Activated effector memory CD4-positive, alpha-beta T cell treated with Interleukin-2 at 50 U/mL for 16 hours (primary cell): ENCODE data around the gene TMEM222.
A peak's percentile ranks its signal among the peaks of the same experiment; 100 is the strongest.
"Not testable (repeated sequence)": the region's sequence is repeated elsewhere in the genome, so short reads cannot be mapped to it uniquely, and the experiment has no call there.

ENCODE experiments used
- DNase-seq: peaks from one replicate; pipeline ENCODE4 v3.0.0-alpha.2; 2020

TMEM222 gene, protein sequence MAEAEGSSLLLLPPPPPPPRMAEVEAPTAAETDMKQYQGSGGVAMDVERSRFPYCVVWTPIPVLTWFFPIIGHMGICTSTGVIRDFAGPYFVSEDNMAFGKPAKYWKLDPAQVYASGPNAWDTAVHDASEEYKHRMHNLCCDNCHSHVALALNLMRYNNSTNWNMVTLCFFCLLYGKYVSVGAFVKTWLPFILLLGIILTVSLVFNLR

DNA sequence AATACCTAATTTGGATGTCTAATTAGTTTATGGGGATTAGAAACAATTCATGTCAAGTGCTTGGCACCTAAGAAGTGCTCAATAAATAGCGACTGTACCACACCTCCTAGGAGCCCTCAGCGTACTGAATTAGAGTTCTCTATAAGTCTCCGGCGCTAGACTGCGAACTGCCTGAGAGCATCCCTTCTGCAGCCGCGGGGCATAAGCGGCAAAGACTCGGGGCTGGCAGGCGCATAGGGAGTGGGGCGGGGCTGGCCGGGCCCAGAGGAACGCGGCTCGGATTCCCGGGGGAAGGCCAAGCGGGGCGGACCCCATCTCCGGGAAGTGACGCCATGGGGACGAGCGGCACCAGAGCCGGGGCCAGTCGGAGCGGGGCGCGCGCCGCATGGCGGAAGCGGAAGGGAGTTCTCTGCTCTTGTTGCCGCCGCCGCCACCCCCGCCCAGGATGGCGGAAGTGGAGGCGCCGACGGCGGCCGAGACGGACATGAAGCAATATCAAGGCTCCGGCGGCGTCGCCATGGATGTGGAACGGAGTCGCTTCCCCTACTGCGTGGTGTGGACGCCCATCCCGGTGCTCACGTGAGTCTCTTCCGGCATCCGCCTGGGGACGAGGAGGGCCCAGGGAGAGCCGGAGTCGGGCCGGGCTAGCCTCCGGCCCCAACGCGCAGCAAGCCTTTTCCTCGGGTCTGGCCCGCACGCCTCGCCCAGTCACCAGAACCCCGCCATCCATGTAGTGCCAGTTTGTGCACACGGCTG, at the start of gene TMEM222:
Gene TMEM222 (plus strand): TSS at position 351 of the 756 bp plus-strand sequence. CDS start 35 bp downstream, at position 386.
- peak; percentile 96 for DNase-seq

DNA sequence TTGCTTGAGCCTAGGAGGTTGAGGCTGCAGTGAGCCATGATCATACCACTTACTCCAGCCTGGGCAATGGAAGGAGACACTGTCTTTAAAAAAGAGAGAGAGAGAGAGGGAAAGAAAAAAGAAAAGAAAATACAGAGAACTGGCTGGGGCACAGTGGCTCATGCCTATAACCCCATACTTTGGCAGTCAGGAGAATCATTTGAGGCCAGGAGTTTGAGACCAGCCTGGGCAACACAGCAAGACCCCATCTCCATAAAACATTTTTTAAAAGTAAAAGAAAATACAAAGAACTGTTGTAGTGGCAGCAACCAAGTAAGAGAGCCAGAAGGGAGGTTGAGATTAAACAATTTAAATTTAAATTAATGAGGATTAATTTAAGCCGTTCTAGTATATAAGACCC, 47.8 kb upstream of the TMEM222 start:
- no peak for DNase-seq

DNA sequence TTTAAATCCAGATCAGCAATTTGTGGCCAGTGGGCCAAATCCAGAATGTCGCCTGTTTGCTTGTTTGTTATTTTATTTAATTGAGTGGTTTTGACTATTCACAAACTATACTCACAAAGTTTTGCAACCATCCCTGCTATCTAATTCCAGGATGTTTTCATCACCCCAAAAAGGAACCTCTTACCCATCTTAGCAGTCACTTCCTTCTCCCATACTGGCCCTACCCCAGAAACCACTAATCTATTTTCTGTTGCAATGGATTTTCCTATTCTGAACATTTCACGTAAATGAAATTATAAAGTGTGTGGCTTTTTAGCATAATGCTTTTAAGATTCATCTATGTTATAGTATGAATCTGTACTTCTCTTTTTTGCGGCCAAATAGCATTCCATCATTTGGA, 46.3 kb upstream of the TMEM222 start:
- no peak for DNase-seq

DNA sequence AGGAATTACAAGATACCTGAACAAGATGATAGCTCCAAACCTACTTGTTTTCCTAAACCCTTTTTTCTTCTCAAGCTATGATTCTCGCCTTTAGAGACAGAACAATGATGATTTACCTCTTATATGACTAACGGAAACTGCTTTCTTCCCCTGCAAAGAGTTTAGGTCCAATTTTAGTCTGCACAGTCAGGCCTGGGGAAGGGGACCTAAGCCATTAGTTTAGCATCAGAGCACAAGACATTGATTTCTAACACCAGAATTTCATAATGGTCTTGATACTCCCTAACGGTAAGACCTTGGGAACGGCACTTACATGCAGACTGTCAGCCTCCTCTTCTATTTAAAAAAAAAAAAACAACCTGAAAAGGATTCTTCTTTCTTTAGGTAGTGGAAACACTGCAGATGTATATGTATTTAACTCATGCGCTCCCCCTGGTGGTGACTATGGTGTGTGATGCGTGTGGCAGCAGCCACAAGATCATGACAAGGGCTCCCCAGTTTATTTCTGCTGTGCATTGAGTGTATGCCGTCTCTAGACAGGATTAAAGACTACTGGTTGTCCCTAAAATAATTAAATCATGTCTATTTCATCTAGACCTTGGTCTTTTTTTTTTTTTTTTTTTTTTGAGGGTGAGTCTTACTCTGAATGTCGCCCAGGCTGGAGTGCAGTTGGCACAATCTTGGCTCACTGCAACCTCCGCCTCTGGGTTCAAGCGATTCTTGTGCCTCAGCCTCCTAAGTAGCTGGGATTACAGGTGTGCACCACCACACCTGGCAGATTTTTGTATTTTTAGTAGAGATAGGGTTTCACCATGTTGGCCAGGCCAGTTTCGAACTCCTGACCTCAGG, 37.3 kb upstream of the TMEM222 start:
- peak; percentile 67 for DNase-seq

DNA sequence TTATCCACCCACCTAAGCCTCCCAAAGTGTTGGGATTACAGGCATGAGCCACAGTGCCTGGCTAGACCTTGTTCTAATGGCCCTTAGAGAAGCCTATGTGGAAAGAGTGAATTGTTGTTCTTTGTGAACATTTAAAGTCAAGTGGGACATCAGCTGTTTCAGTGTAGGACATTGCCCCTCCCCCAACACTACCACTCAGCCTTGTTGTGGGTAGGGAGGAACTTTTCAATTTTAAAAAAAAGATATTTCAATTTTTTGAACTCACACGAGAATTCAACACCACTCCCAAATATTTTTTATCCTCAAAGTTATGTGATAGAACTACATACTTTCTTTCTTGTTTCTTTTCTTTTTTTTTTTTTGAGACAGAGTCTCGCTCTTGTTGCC, 36.7 kb upstream of the TMEM222 start:
- DNase-seq = no peak

DNA sequence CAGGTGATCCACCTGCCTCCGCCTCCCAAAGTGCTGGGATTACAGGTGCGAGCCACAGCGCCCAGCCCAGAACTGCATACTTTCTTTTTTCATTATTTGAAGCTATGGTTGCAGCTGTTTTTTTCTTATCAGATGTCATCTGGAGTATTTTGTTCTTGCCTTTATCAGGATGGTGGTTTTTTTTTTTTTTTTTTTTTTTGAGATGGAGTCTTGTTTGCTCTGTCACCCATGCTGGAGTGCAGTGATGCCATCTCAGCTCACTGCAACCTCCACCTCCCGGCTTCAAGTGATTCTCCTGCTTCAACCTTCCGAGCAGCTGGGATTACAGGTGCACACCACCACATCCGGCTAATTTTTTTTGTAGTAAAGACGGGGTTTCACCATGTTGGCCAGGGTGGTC, 36.1 kb upstream of the TMEM222 start:
- not testable (repeated sequence) for DNase-seq

DNA sequence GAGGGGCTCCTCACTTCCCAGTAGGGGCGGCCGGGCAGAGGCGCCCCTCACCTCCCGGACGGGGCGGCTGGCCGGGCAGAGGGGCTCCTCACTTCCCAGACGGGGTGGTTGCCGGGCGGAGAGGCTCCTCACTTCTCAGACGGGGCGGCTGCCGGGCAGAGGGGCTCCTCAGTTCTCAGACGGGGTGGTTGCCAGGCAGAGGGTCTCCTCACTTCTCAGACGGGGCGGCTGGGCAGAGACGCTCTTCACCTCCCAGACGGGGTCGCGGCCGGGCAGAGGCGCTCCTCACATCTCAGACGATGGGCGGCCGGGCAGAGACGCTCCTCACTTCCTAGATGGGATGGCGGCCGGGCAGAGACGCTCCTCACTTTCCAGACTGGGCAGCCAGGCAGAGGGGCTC, 32.8 kb upstream of the TMEM222 start:
- DNase-seq = not testable (repeated sequence)

DNA sequence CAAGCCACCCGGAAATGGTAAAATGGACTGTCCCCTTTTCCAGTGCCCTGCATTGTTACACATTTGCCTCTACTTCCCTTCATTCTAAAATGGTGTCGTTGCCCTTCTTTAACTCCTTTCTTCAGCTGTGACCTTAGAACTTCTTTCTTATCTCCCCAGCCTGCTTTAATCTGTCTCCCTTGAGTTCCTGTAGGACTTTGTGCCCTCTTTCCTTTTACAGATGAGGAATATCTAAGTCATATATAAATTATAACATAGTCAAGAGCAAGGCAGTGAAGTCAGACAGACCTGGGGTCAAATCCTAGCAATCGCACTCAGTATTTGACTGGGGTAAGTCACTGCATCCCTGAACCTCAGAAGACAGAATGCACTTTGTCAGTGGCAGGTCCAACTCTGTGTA, 31.4 kb upstream of the TMEM222 start:
- DNase-seq = no peak

DNA sequence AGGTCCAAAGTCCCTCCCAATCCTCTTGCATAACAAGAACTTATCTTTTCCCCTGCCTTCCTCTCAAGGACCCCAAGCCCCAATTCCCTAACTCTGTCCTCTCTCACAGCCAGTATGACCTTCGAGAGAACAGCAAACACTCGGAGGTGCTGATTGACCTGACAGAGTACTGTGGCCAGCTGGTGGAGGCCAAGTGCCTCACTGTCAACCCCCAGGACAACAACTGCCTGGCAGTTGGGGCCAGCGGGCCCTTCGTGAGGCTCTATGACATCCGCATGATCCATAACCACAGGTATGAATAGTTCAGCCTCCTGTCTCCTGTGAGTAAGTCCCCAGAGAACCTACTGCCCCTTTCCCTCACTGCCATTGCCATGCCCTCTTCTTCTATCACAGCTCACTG, 29.9 kb upstream of the TMEM222 start:
- no peak for DNase-seq

DNA sequence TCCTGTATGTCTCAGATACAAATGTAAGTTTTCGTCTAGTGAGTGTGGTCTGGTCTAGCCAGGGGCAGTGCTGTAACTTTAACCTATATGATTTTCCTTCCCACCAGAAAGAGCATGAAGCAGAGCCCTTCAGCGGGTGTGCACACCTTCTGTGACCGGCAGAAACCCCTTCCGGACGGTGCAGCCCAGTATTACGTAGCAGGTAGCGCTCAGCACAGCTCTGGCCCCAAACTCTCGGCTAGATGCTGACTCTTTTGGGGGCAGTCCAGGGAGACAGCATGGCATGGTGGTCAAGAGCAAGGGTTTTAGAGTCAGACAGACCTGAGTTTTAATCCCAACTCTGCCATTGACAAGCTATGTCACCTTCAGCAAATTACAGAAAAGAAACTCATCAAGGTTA, 28.0 kb upstream of the TMEM222 start:
- DNase-seq = no peak

DNA sequence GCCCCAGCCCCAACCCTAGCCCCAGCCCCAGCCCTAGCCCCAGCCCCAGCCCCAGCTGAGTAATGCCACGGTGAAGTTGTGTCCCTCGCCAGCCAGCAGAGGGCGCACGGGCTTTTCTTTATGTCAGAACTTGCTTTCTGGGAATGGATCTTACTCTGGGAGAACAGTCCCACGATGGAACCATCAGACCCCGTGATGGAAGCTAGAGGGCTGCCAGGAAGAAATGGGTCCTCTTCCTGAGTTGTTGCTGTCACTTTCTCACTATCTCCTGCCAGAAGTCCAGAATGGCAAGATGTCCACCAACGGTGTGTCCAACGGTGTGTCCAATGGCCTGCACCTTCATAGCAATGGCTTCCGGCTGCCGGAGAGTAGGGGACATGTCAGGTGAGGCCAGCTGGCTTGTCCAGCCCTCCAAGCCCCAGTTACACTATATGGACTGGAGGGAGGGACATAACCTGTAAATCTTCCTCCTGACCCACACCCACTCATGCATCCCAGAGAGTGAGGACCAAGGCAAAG, 25.1 kb upstream of the TMEM222 start:
- DNase-seq = peak; percentile 33

DNA sequence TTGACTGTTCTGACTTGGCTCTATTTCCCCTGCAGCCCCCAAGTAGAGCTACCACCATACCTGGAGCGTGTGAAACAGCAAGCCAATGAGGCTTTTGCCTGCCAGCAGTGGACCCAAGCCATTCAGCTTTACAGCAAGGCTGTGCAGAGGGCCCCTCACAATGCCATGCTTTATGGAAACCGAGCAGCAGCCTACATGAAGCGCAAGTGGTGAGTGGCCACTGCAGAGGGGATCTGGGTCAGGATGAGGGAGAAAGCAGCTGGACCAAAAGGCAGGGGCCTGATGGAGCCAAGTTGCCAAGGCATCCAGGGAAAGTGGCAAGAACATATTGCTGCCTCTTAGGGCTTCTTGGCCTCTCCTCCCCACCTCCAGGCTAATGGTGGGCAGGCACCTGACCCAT, 24.1 kb upstream of the TMEM222 start:
- no peak for DNase-seq

DNA sequence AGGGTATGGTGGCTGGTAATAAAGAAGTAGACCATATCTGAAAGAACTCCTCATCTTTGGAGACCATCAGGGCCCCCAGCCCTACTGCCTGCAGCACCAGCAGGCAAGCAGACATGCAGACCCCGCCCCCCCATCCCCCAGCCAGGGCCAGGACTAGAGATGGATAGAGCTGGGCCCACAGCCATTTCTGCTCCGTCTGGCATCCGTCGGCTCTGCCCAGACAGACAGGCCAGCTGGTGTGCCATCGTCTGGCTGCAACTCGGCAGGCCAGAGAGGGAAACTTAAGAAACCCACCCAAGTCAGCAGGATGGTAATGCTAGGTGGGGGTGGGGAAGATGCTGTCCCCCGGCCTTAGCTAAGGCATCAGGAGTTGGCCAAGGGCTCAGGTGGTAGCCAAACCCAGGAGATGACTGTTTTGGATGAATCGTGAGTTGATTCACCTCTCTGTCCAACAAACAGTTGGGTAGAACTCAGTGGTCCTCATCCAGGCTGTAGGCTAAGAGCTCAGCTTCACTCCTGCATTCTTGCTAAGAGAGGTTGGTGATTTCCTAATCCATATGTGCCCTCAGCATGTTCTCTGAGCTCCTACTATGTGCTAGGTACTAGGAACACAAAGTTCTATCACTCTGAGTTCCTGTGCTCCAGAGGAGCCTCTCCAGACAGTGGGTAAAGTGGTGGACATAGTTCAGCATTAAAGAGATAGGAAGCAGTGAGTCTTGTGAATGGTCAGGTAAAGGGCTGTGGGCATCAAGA, 23.2 kb upstream of the TMEM222 start:
- no peak for DNase-seq

DNA sequence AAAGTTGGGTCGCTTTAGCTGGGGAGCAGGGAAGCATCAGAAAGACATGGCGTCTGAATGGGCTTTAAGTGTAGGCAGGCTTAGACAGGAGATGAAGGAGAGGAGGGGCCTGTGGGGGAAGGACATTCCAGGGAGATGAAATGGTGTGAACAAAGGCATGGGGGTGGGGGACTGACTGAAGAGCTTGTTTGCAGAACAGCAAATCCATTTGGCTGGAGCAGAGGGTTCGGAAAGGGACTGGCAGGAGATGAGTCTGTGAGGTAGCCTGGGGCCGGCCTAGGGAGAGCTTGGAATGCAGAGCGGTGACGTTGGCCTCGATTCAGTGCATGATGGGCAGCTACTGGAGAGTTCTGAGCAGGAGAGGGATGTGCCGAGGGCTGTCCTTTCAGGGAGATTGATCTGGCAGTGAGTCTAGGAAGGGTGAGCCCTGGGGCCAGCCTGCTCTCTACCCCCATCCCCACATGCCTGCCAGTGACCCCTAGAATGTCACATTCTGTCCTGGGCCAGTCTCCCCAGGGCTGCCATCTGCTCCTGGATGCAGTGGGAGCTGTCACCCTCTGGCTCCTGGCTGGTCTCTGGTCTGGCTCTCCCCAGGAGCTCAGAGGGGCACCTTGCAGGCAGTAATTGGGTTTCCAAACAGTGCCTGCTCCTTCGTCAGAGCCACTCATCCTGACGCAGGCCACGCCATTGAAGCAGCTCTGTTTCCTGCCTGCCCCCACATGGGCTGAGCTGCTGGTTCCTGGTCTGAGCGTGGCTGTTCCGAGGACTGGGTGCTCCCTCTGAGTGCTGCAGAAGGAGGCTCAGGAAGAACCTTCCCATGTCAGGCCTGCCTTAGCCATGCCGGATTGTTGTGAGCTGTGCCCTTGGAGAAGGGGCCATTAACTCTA, 22.3 kb upstream of the TMEM222 start:
- DNase-seq = no peak

DNA sequence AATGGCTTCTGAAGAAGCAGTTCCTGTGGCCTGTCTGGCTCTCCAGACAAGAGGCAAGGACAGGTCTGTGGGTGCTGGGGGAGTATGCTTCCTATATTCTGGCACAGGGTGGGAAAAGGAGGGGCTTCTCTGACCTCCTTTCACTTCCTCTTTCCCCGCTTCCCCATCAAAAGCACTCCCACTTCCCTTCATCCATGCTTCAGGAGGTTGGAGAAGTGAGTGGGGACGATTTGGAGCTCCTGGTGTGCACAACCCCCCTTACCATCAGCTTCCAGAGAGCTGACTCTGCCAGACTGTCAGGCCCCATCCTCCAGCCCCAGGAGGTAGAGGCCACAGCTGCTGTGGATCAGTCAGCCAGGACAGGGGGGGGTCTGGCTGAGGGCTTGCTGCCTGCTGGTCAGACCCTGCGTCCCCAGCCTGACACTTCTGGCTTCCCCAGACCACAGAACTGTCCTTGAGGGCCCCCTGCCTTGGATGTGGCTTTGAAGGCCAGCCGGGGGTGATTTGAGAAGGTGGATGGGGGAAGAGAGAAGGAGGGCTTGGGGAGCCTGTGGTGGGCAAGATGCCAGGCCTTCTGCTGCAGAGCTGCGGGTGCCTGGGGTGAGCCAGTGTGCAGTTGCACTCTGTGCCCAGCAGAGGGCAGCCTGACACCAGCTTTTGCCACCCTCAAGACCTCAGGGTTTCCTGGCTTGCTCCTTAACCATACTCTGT, 21.5 kb upstream of the TMEM222 start:
- DNase-seq = peak; percentile 66

DNA sequence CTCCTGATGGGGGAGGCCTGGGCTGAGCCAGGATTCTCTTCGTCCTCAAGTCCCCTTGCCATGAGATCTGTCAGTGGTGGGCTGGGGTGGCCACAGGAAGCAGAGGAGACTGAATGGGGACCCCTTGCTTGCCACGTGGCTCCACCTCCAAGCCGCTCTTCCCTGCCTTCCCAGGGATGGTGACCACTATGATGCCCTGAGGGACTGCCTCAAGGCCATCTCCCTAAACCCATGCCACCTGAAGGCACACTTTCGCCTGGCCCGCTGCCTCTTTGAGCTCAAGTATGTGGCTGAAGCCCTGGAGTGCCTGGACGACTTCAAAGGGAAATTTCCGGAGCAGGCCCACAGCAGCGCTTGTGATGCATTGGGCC, 20.9 kb upstream of the TMEM222 start:
- no peak for DNase-seq

DNA sequence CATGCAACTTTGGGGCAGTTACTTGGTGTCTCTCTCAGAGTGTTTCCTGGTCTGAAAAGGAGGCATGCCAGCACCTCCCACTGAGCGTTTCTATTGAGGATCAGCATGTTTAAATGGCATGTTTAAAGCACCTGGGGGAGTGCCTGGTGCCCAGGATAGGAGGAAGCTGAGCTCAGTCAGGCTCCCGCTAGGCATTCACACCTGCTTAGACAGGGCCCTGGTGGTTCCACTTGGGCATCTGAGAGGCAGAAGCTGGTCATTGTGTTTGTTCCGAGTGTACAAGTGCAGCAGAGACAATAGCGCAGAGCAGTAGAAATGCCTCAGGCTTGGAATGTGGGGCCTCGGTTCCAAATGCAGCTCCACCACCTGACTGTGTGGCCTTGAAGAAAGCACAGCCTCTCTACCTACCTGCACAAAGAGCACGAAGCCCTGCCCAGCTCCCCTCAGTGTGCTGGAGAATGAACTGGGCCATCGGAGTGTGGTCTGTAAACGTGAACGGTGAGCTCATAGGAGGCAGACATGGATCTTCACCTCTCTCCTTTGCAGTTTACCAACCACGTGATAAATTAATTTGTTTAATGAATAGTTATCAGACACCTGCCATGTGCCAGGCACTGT, 20.3 kb upstream of the TMEM222 start:
- DNase-seq = no peak

DNA sequence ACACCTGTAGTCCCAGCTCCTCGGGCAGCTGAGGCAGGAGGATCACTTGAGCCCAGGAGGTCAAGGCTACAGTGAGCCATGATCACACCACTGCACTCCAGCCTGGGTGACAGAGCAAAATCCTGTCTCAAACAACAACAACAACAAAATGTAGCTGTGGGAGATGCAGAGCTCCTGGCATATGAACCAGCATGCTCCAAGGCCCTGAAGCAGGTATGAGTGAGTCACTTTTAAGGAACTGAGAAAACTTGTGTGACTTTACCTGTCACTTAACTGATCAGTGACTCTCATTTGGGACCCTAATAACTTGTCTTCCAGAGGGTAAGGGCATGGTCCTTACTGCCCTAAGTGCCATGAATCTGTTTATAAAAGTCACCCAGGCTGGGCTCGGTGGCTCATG, 19.4 kb upstream of the TMEM222 start:
- no peak for DNase-seq

DNA sequence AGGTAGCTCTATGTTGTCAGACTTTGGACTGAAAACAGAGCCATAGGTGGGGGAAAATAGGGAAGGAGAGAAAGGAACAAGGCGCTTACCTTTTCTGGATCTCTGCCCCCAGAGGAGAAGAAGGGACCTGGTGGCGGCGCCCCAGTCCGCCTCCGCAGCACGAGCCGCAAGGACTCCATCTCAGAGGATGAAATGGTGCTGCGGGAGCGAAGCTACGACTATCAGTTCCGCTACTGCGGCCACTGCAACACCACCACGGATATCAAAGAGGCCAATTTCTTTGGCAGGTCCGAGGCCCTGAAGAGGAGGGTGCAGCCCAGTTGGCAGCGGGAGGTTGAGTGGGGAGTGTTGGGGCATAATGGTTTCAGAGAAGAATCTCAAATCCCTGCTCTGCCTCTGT, 18.5 kb upstream of the TMEM222 start:
- no peak for DNase-seq

DNA sequence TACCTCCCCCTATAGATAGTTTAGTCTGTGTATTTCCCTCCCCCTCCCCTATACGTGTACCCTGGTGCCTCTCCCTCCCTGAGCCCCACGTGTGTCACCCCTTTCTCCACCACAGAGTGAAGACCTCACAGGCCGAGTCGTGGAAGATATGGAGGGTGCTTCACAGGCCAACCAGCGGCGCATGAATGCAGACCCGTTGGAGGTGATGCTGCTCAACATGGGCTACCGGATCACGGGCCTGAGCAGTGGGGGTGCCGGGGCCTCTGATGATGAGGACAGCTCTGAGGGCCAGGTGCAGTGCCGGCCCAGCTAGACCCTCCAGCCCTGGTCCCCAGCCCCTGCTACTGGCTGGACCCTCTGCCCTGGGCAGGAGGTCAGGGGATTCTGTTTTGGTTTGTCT, 15.9 kb upstream of the TMEM222 start:
- DNase-seq = no peak
